HG03095 (cell line): Measurements from ENCODE around the gene RELB.

Experiments
- ATAC-seq: cut with Tn5 transposase; IDR thresholded peaks from one replicate; pipeline ENCODE4 v1.9.1; 2021; ENCODE audit warnings: moderate library complexity; ENCODE audit not compliant: unreplicated experiment

RELB gene

GRCh38 chr19:45020071-45020470 is 18.8 kb downstream of the RELB start:
- no peak for ATAC-seq

DNA sequence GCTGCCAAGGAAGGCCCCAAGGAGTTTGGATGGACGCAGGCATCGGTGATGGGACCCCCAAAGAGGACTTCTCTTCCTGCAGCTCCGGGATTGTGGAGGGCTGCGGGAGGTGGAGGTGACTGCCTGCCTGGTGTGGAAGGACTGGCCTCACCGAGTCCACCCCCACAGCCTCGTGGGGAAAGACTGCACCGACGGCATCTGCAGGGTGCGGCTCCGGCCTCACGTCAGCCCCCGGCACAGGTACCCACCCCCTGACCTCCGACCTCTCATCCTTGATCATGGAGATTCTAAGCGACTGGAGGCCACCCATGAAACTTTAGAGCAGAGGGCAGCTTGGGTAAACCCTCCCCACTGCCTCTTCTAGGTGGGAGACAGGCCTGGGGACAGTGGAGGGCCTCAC is 20.7 kb downstream of the RELB start:
- no peak for ATAC-seq

- ATAC-seq: no peak
Measured at GRCh38 chr19:45023048-45023447, 21.8 kb downstream of the RELB start.

DNA sequence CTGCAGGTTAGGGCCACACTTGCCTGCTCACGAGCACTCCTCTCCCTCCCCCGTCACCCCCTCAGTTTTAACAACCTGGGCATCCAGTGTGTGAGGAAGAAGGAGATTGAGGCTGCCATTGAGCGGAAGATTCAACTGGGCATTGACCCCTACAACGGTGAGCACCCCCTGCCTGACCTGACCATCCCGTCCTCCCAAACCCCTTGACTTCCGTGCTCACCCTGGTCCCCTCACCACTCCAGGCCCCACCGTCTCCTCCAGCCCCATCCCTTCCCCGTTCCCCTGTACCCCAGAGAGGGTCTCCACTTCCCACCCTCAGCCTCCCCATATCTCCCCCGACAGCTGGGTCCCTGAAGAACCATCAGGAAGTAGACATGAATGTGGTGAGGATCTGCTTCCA is 24.0 kb downstream of the RELB start:
- ATAC-seq: no peak

DNA sequence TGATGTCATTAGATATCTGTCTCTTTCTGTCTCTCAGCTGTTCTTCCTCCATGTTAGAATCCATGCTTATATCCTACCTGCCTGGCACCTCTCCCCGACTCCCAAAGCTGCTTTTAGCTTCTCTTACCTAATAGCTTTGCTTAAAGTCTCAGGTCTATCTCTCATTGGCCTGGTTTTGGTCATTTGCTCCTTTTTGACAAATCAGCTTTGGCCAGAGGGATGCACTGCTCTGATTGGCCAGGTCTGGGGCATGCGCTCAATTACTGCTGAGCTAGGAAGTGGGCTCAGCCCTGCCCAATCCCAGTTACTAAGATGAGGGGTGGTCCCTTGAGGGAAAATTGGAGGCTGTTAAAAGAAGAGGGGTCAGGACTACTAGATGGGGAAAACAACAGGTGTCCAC is 26.1 kb downstream of the RELB start:
- ATAC-seq: no peak

DNA sequence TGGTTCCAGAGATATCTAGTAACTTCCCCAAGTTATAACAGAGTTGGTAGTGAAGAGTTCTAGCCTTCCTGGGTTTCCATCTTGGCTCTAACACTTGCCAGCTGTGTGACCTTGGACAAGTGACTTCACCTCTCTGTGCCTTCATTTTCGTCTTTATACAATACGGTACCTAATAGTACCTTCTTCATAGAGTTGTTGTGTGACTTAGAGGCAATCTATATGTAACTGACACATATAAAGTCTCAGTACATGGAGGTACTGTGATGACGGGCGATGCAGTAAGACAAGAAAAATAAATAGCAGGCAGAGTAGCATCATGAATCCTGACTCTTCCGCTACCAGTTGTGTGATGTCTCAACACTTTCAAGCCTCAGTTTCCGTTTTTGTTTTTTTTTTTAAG is 29.6 kb downstream of the RELB start:
- no peak for ATAC-seq

GRCh38 chr19:45032421-45032820 is 31.2 kb downstream of the RELB start:
- no peak for ATAC-seq

GRCh38 chr19:45035755-45036154 is 34.5 kb downstream of the RELB start:
- no peak for ATAC-seq

DNA sequence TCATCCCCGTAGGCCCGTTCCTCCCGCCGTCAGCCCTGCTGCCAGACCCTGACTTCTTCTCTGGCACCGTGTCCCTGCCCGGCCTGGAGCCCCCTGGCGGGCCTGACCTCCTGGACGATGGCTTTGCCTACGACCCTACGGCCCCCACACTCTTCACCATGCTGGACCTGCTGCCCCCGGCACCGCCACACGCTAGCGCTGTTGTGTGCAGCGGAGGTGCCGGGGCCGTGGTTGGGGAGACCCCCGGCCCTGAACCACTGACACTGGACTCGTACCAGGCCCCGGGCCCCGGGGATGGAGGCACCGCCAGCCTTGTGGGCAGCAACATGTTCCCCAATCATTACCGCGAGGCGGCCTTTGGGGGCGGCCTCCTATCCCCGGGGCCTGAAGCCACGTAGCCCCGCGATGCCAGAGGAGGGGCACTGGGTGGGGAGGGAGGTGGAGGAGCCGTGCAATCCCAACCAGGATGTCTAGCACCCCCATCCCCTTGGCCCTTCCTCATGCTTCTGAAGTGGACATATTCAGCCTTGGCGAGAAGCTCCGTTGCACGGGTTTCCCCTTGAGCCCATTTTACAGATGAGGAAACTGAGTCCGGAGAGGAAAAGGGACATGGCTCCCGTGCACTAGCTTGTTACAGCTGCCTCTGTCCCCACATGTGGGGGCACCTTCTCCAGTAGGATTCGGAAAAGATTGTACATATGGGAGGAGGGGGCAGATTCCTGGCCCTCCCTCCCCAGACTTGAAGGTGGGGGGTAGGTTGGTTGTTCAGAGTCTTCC is 36.3 kb downstream of the RELB start:
- ATAC-seq: no peak

GRCh38 chr19:45038931-45039893 is 37.9 kb downstream of the RELB start, which contains the start of gene CLASRP:
TSS of gene CLASRP (plus strand) at chr19:45039045. CDS start at chr19:45040213, 1,168 bp downstream.
- ATAC-seq: peak; percentile 70

DNA sequence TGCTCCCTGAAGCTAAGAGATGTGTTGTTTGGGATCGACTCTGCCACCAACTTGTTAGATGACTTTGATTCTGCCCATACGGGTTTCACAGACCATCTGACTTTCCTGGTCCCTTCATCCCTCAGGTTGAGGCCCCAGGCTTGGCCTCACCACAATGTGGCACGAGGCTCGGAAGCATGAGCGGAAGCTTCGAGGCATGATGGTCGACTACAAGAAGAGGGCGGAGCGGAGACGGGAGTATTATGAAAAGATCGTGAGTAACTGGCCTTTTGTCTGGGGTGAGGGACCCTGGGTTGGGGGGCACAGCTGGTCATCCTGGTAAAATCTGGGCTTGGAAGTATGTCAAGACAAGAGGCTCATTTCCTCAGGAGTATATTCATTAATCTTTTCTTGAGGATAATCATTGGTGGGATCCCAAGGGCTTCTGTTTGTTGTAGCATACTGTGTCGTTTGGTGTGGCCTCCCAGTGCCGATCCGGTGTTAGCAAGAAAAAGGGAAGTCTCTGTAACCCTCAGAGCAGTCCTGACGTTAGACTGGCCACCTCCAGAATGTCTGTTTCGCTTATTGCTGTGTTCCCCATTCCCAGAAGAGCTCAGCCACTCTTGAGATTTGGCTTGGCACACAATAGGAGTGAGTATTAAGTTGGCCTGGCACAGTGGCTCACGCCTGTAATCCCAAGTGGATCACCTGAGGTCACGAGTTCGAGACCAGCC is 39.0 kb downstream of the RELB start:
- no peak for ATAC-seq

GRCh38 chr19:45041125-45041524 is 39.9 kb downstream of the RELB start:
- no peak for ATAC-seq

GRCh38 chr19:45045671-45046353 is 44.5 kb downstream of the RELB start:
- no peak for ATAC-seq

DNA sequence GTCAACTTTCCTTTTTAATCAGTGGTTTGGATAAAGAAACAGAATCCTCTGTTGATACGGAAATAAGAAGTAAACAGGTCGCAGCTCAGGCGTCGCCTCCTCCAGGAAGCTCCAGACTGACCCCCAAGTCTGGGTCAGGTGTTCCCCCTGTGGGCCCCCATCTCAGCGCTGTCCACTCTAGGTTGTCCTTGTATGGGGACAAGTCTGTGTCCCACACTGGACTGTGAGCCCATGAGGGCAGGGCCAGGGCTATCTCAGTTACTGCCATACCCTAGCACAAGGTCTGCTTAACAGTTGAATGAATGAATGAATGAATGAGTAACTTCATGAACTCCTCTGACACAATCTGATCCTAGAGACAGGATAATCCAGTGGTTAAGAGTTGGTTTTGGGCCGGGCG is 45.1 kb downstream of the RELB start:
- ATAC-seq: no peak

- peak; percentile 46 for ATAC-seq
Measured at GRCh38 chr19:45047188-45047797, 46.0 kb downstream of the RELB start.

DNA sequence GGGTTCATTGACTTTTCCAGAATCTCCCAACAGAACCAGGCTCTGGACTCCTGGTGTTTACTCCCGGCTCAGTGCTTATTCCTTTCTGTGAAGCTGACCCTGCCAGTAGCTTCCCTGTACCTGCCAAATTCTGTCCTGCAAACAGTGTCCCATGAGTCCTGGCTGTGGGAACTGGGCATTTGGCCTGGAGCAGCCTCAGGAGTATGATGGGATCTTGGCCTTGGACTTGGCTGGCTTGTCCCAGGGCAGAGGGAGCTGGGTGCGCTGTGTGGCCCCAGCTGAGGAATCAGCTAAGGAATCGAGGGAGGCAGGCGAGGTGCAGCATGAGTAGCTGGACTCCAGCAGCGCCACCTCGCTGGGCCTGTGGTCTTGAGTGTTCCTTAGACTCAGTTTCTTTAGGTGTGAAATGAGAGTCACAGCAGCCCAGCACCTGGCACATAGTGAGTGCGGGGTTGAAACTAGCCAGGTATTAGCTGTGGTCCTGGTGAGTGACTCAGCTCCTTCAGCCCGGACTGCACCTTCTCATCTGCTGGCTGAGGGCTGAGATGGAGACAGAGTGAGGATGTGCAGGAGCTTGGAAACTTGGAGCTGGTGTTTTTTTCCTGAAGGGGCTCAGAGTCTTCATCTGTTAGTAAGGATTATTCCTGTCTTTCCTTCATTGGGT is 47.9 kb downstream of the RELB start:
- ATAC-seq: no peak

DNA sequence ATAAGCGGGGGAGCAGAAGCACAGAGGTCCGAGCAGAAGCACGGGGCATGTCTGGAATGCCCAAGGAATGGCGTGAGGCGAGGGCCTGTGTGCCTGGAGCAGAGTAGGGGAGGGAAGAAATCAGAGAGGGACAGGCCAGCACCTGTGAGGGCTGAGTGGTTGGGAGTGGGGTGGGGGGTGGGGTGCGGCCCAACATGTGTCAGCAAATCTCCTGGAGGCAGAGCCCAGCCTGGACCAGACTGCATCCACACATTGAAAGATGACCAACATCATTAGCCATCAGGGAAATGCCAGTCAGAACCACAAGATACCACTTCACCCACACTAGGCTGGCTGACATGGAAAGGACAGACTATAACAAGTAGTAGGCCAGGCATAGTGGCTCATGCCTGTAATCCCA is 48.8 kb downstream of the RELB start:
- ATAC-seq: no peak

DNA sequence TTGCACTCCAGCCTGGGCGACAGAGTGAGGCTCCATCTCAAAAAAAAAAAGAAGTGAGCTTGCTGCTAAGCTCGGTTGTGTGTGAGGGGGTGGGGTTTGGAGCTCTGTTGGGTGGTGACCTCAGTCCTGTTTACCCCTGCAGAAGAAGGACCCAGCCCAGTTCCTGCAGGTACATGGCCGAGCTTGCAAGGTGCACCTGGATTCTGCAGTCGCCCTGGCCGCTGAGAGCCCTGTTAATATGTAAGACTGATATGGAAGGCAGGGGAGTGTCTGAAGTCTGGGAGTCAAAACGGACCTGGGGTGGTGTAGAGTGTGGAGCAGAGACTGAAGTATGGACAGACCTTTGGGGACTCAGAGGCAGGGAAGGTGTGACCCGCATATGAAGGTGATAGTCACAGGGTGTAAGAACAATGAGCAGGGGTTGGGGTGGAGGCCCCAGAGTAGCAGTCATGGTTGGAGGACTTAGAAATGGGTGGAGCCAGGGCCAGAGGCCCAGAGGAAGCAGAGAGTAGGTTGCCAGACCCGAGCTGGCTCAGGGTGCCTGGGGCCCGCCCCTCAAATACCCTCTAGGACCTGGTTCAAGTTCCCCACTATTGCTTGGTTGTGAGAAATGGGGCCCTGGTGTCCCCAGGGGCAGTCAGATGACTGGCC is 50.8 kb downstream of the RELB start:
- ATAC-seq: no peak

DNA sequence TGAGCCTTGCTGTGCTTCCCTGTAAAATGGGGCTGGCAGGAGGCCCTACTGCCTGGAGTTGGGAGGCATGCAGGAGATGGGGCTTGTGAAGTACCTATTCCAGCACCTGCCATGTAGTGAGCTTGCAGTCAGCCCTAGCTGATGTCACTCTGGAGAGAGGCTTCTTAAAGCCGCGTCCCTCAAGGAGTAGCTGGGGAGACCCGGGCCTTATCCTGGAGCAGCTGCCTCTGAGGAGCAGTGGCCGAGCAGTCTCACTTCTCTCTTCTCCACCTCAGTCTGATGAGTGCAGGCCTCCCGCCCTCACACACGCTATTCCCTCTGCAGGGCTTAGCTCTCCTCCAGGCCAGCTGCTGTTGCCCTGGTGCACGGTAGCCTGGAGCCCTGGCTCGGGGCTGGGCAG is 55.6 kb downstream of the RELB start:
- no peak for ATAC-seq
